GM06990 (cell line): ENCODE measurements around the gene GALNT6.

Experiments
- DNase-seq: peaks from one replicate; pipeline ENCODE4 v3.0.0-alpha.2; 2011; ENCODE audit not compliant: insufficient read length; ENCODE audit errors: extremely low read depth
- H3K27me3 ChIP-seq: replicated peaks from 2 replicates; pipeline ENCODE4 v1.6.0; 2011; ENCODE audit warnings: low read length; ENCODE audit not compliant: control insufficient read depth, insufficient read depth
- H3K36me3 ChIP-seq: 2 replicates; pipeline ENCODE4 v1.5.1; 2011; ENCODE audit warnings: low read length; ENCODE audit not compliant: control insufficient read depth, insufficient read depth
- H3K4me3 ChIP-seq: replicated peaks from 2 replicates; pipeline ENCODE4 v1.5.1; 2011; ENCODE audit warnings: low read depth, mild to moderate bottlenecking, control low read depth, low read length
- CTCF ChIP-seq: IDR thresholded peaks from 2 replicates; pipeline ENCODE4 v1.5.1; 2011; ENCODE audit warnings: low read length, control low read depth, mild to moderate bottlenecking, inconsistent platforms; ENCODE audit not compliant: insufficient read depth, poor library complexity, severe bottlenecking

The GALNT6 gene

GRCh38 chr12:51388069-51388799, 3.0 kb downstream of the GALNT6 start:
- Histone ChIP-seq H3K27me3 (no peaks in the 10 kb centered on the region), H3K36me3 (0 out of 2 replicates have a peak, but pooled peaks cover 1% of the 10 kb centered on the region), H3K4me3 (no peak overlapping the region)
- no peak for DNase-seq
- TF ChIP-seq CTCF, result no peak

DNA sequence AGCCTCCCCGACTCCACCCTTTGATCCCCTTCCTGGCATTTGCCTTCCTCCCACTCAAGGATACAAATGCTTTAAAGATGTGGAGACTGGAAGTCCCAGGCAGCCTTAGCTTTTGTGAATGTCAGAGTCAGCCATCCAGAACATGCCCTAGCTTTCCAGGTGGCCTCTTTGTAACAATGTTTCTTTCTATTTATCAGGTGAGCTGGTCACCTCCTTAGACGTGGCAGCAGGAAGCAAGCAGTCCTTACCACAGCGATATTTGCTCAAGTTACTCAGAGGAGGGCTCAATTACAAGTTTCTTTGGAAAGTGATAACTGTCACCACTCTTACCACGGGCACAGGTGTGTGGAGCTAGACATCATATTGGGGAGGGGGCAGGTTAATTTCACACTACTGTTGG, 4.9 kb downstream of the GALNT6 start:
- no peak for DNase-seq
- H3K4me3 ChIP-seq, result no peak overlapping the region
- no peak for TF ChIP-seq CTCF
- H3K27me3 ChIP-seq, result no peaks in the 10 kb centered on the region
- 0 out of 2 replicates have a peak, but pooled peaks cover 3% of the 10 kb centered on the region for H3K36me3 ChIP-seq

DNA sequence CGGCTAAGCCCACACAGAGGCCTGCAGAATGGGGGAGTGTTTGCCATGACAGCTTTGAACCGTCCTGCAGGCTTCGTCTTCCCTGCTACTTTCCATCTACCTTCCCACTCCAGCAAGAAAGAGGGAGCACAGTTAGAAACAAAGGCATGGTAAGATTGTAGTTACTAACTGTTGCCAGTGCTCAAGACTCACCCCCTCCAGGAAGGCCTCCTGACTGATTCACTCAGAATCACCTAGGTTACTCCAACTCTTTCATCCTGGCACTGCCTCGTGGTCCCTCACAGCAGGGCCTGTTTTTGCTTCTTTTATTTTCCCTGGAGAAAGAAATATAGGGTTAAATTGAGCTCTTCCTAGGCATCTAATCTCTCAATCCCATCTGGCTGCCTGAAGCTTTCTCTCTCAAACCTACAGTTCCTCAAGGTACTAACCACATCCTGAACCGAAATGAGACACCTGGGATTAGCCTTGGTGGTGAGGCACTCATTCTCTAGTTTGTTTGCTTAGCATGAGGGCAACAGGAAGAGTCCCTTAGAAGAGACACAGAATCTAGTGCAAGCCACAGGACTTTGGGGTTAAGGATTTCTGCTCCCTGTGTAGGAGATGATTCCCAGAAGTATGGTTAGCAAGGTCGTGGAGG, 7.8 kb downstream of the GALNT6 start:
- Histone ChIP-seq H3K4me3 (no peak overlapping the region), H3K27me3 (no peaks in the 10 kb centered on the region), H3K36me3 (peaks cover 6% of the 10 kb centered on the region)
- no peak for TF ChIP-seq CTCF
- DNase-seq, result no peak

GRCh38 chr12:51382173-51382572, 9.0 kb downstream of the GALNT6 start:
- no peak for TF ChIP-seq CTCF
- no peak overlapping the region for H3K4me3 ChIP-seq
- no peak for DNase-seq
- H3K36me3 ChIP-seq, result peaks cover 9% of the 10 kb centered on the region
- no peaks in the 10 kb centered on the region for H3K27me3 ChIP-seq

DNA sequence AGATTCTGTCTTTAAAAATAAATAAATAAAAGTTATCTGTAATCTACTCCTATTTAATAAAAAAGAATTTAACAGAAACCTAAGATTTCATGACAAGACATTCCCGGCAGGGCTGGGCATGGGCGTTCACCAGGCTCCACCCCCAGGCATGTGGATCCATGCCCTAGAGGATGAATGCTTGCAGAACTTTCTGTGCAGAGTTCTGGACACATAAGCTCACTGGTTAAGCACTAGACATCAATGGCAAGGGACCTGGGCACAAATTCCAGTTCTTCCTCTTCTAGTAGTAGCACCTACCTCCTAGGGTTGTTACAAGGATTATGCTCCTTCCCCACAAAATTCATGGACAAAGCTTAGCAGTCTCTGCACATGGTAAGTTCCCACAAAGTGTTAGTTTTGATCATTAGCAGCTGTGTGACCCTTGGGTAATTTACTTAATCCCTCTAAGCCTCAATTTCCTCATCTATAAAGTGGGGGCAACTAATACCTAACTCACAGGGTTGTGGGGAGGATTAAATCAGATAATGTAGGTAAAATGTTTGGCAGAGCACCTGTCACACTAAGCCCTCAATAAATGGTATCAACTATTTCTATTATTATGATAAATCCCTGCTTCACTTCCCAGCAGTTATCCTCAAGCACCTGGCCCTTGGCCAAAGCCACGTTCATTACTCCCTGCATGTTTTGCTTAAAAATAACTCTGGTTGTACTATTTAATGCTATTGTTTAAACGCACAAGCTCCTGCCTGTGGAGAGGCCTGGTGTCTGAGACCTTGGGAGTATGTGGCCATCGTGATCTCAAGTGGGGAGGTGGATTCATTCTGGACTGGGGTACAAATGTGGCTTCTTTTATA, 9.8 kb downstream of the GALNT6 start:
- no peak for TF ChIP-seq CTCF
- H3K36me3 ChIP-seq, result peaks cover 16% of the 10 kb centered on the region
- H3K4me3 ChIP-seq, result no peak overlapping the region
- DNase-seq, result no peak
- no peaks in the 10 kb centered on the region for H3K27me3 ChIP-seq
